GM23248 (cell line): Measurements from ENCODE around the gene ATF3. TPM values are rescaled to one million over a fixed set of nuclear protein-coding genes. Genes with fewer than 3 reads are reported as not detected.

Experiments used
- DNase-seq: peaks from one replicate; pipeline ENCODE4 v3.0.0-alpha.2; 2015
- H2AFZ ChIP-seq: fragments of 200-600 bp; sonication (generic); 2 replicates; pipeline ENCODE4 v1.6.1; 2016; ENCODE audit warnings: antibody characterized with exemption
- H3F3A ChIP-seq: fragments of 200-600 bp; sonication (generic); 2 replicates; pipeline ENCODE4 v1.6.1; 2016; ENCODE audit warnings: mild to moderate bottlenecking, antibody characterized with exemption, mixed run types; ENCODE audit not compliant: insufficient read depth
- H3K27ac ChIP-seq: fragments of 200-600 bp; sonication (generic); 2 replicates; pipeline ENCODE4 v1.5.1; 2016; ENCODE audit warnings: mild to moderate bottlenecking
- H3K27me3 ChIP-seq: fragments of 200-600 bp; sonication (generic); replicated peaks from 2 replicates; pipeline ENCODE4 v1.6.1; 2016; ENCODE audit warnings: mild to moderate bottlenecking; ENCODE audit not compliant: insufficient read depth
- H3K36me3 ChIP-seq: fragments of 200-600 bp; sonication (generic); 2 replicates; pipeline ENCODE4 v1.6.1; 2016; ENCODE audit warnings: low read depth, mild to moderate bottlenecking
- H3K4me1 ChIP-seq: fragments of 200-600 bp; sonication (generic); 2 replicates; pipeline ENCODE4 v1.6.1; 2016; ENCODE audit warnings: mild to moderate bottlenecking; ENCODE audit not compliant: insufficient read depth
- H3K4me2 ChIP-seq: fragments of 200-600 bp; sonication (generic); one replicate; pipeline ENCODE4 v1.6.1; 2016; ENCODE audit warnings: mild to moderate bottlenecking; ENCODE audit not compliant: unreplicated experiment
- H3K4me3 ChIP-seq: fragments of 200-600 bp; sonication (generic); 2 replicates; pipeline ENCODE4 v1.5.1; 2016; ENCODE audit warnings: mild to moderate bottlenecking
- H3K79me2 ChIP-seq: fragments of 200-600 bp; sonication (generic); 2 replicates; pipeline ENCODE4 v1.6.1; 2016; ENCODE audit warnings: mild to moderate bottlenecking; ENCODE audit not compliant: insufficient read depth
- H3K9ac ChIP-seq: fragments of 200-600 bp; sonication (generic); 2 replicates; pipeline ENCODE4 v1.6.1; 2016; ENCODE audit warnings: mild to moderate bottlenecking
- H3K9me2 ChIP-seq: fragments of 200-600 bp; sonication (generic); 2 replicates; pipeline ENCODE4 v1.6.1; 2016; ENCODE audit warnings: mixed run types, mild to moderate bottlenecking, moderate library complexity; ENCODE audit not compliant: insufficient read depth
- H3K9me3 ChIP-seq: fragments of 200-600 bp; sonication (generic); one replicate; pipeline ENCODE4 v1.6.1; 2017; ENCODE audit warnings: low read depth
- H4K20me1 ChIP-seq: fragments of 200-600 bp; sonication (generic); 2 replicates; pipeline ENCODE4 v1.6.0; 2016; ENCODE audit not compliant: insufficient read depth
- EZH2 ChIP-seq: fragments of 200-600 bp; sonication (generic); IDR thresholded peaks from 2 replicates; pipeline ENCODE4 v1.6.1; 2018; ENCODE audit warnings: antibody characterized with exemption, mild to moderate bottlenecking; ENCODE audit not compliant: insufficient read depth, poor library complexity, severe bottlenecking
- EZH2phosphoT487 ChIP-seq: fragments of 200-600 bp; sonication (generic); IDR thresholded peaks from 2 replicates; pipeline ENCODE4 v1.6.1; 2018; ENCODE audit warnings: antibody characterized with exemption, moderate library complexity, mild to moderate bottlenecking, low read depth; ENCODE audit not compliant: insufficient read depth
- WGBS, 2 experiments: methylation state at CpG; one replicate each; pipeline ENCODE4 v1.1.6; 2015 to 2017; ENCODE audit warnings: low lambda C conversion rate in 2 of 2, low coverage in 1 of 2; ENCODE audit errors: missing lambda C conversion rate in 2 of 2; 5-methylcytosine and 5-hydroxymethylcytosine counted together
- in situ Hi-C: fragments of 300-500 bp; cut with MboI; formaldehyde crosslinking; loops from 2 replicates; pipeline ENCODE4 v1.15.0; 2020
- polyA plus RNA-seq: library from polyadenylated mRNA; unstranded; fragments of >200 nt; fragmentation: Nextera tagmentation; extraction: Ambion mirVana; gene quantifications from 2 replicates; pipeline ENCODE4 v1.2.1, GENCODE V29; 2016
- total RNA-seq: library from RNA; depleted of rRNA; stranded (reverse); fragments of >200 nt; shearing (Covaris generic); gene quantifications from 2 replicates; pipeline ENCODE4 v1.2.3, GENCODE V29; 2014

Gene ATF3
- total and polyA plus RNA-seq, 2 experiments from 2014 or later, result 0.86 to 1.7 TPM

DNA sequence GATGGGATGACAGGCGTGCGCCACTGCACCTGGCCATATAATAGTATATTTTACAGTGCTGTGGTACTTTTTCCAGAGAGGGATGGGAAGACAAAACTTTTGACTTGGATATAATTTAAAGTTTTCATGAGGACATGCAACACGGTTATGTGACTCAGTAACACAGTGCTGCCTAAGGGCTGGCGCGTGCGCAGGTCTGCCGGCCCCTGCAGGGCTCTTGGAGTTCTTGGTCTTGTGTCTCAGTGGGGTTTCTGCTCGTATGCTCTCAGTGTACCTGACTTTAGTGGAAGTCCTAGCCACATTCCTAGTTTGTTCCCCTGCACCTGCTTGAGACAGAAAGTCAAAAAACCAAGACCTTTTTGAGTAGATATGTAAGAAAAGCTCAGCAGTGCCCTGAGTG is 27.5 kb upstream of the ATF3 start:
- Histone ChIP-seq H3K9me2 (no peaks in the 10 kb centered on the region), H3K4me1 (no peaks in the 10 kb centered on the region), H3K36me3 (no peaks in the 10 kb centered on the region), H3F3A (no peaks in the 10 kb centered on the region), H3K4me2 (no peak overlapping the region), H3K4me3 (no peak overlapping the region), H4K20me1 (no peaks in the 10 kb centered on the region), H3K79me2 (no peaks in the 10 kb centered on the region), H3K27me3 (peaks cover 13% of the 10 kb centered on the region), H3K27ac (no peak overlapping the region), H3K9me3 (no peaks in the 10 kb centered on the region), H3K9ac (no peak overlapping the region), H2AFZ (no peak overlapping the region)
- WGBS, 2 experiments, result 84 to 86% methylated on average over 8 of the region's 8 CpGs
- no peak for DNase-seq
- TF ChIP-seq EZH2phosphoT487, result no peak
- no peak for TF ChIP-seq EZH2
- in situ Hi-C loops, result no loop called here

DNA sequence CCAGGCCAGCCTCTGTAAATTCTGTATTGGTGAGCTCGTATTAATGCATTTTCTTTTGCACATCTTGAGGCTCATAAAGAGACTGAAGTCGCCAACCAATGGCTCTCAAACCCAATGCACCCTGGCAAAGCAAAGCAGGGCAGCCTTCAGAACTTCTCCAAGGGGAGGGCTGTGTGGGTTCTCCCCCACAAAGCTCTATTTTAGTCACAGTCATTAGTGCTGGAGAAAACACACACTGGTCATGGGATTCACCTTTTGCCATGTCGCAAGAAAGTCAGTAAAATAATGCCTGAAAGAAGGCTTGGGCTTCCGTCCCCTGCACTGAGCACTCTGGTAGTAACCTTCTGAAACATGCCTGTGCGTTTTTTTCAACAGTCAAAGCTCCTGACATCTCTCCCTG is 26.3 kb upstream of the ATF3 start:
- DNase-seq, result no peak
- peaks cover 25% of the 10 kb centered on the region for H3K27me3 ChIP-seq
- no peak overlapping the region for H2AFZ ChIP-seq
- H3K9me2 ChIP-seq, result no peaks in the 10 kb centered on the region
- no peaks in the 10 kb centered on the region for H3K36me3 ChIP-seq
- TF ChIP-seq EZH2, result no peak
- TF ChIP-seq EZH2phosphoT487, result no peak
- no peaks in the 10 kb centered on the region for H3F3A ChIP-seq
- in situ Hi-C loops, result no loop called here
- no peak overlapping the region for H3K4me2 ChIP-seq
- no peaks in the 10 kb centered on the region for H3K79me2 ChIP-seq
- no peaks in the 10 kb centered on the region for H3K9me3 ChIP-seq
- H3K27ac ChIP-seq, result no peak overlapping the region
- no peak overlapping the region for H3K4me3 ChIP-seq
- H3K9ac ChIP-seq, result no peak overlapping the region
- H3K4me1 ChIP-seq, result no peaks in the 10 kb centered on the region
- H4K20me1 ChIP-seq, result no peaks in the 10 kb centered on the region
- WGBS, 2 experiments, result 69 to 75% methylated on average over 5 of the region's 5 CpGs

DNA sequence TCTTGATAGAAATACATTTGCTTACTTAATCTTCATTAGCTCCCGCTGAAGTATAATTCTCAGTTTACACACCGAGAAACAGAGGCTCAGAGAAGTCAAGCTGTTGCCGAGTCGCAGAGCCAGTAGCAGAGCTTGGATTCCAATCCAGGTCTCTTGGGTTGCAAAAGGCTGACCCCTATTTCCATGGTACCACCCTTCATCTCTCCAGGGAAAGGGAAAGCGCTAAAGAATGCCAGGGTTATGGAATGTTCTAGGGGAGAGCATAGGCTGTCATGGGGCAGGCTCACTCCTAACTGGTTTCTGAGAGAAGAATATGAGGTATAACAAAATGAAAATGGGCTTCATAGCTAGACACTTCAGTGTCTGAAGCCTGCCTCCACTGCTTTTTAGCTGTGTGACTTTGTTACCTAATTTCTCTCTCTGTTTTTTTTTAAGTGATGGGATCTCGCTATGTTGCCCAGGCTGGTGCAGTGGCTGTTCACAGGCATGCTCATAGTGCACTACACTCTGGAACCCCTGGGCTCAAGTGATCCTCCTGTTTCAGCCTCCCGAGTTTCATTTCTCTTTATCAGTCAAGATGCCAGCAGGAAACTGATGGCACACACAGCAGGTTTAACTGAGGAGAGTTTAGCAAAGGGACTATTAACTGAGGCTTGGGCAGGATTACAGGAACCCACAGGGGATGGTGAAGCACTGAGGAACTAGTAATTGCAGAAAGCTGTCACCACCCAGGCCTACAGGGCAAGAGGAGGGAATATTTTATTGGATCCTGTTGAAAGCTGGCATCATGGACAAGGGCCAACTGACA is 25.5 kb upstream of the ATF3 start:
- Histone ChIP-seq H3K9me3 (no peaks in the 10 kb centered on the region), H3K4me1 (no peaks in the 10 kb centered on the region), H3K79me2 (no peaks in the 10 kb centered on the region), H2AFZ (no peak overlapping the region), H3K27me3 (peaks cover 33% of the 10 kb centered on the region), H4K20me1 (no peaks in the 10 kb centered on the region), H3K9me2 (no peaks in the 10 kb centered on the region), H3F3A (no peaks in the 10 kb centered on the region), H3K36me3 (no peaks in the 10 kb centered on the region), H3K9ac (no peak overlapping the region), H3K4me3 (no peak overlapping the region), H3K4me2 (no peak overlapping the region), H3K27ac (no peak overlapping the region)
- in situ Hi-C loops, result no loop called here
- 80 to 81% methylated on average over 7 of the region's 7 CpGs for WGBS, 2 experiments
- DNase-seq, result no peak
- no peak for TF ChIP-seq EZH2

DNA sequence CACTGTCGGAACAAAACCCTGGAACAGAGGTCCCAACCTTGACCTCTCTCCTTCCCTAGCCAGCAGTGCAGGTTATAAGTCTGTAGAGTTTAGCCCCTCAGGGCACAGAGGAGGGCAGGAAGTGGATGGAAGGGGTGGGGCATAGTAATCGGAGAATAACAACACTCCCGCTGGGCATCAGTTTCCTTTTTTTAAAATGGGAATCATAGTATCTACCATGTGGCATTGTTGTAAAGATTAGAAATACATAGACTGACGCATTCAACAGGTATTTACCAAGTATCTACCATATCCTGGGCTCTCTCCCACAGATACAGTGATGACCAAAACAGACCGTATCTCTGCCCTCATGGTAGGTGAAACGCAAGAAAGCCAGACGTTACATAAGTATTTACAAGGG is 24.9 kb upstream of the ATF3 start:
- WGBS, 2 experiments, result 69 to 76% methylated on average over 7 of the region's 7 CpGs
- TF ChIP-seq EZH2phosphoT487 (no peak), EZH2 (no peak)
- Histone ChIP-seq H3K4me2 (no peak overlapping the region), H3K27ac (no peak overlapping the region), H3K4me3 (no peak overlapping the region), H3K36me3 (no peaks in the 10 kb centered on the region), H3K9me3 (no peaks in the 10 kb centered on the region), H3K4me1 (no peaks in the 10 kb centered on the region), H3K9ac (no peak overlapping the region), H3K9me2 (no peaks in the 10 kb centered on the region), H4K20me1 (no peaks in the 10 kb centered on the region), H3F3A (no peaks in the 10 kb centered on the region), H3K27me3 (peaks cover 39% of the 10 kb centered on the region), H2AFZ (no peak overlapping the region), H3K79me2 (no peaks in the 10 kb centered on the region)
- DNase-seq, result no peak
- in situ Hi-C loops, result no loop called here
